HL-60/S4 treated with retinoic acid at 250 ng/mL for 4 days and 3 days (cell line): Measurements from ENCODE around the gene SCGN.

Experiments
- in situ Hi-C: fragments of 300-500 bp; cut with MboI; formaldehyde crosslinking; loops from 2 replicates; pipeline ENCODE4 v1.7.0; 2022; ENCODE audit warnings: low sequenced_read_pairs

SCGN gene

GRCh38 chr6:25652007-25652515 lies at the start of gene SCGN:
TSS of gene SCGN (plus strand) at chr6:25652215. CDS start at chr6:25652404, 189 bp downstream.
- in situ Hi-C loops, result no loop called here

GRCh38 chr6:25602674-25602982 lies 49.4 kb upstream of the SCGN start:
- in situ Hi-C loops, result no loop called here

- in situ Hi-C loops, result no loop called here
Observed at GRCh38 chr6:25603251-25603650, 48.8 kb upstream of the SCGN start.

- in situ Hi-C loops, result no loop called here
Observed at GRCh38 chr6:25606151-25606550, 45.9 kb upstream of the SCGN start.

GRCh38 chr6:25608558-25609174 lies 43.3 kb upstream of the SCGN start:
- in situ Hi-C loops, result no loop called here

GRCh38 chr6:25612666-25613065 lies 39.3 kb upstream of the SCGN start:
- in situ Hi-C loops, result no loop called here

- in situ Hi-C loops, result no loop called here
Observed at GRCh38 chr6:25613415-25613814, 38.6 kb upstream of the SCGN start.

- in situ Hi-C loops, result no loop called here
Observed at GRCh38 chr6:25614052-25614451, 38.0 kb upstream of the SCGN start.

GRCh38 chr6:25615471-25615870 lies 36.5 kb upstream of the SCGN start:
- in situ Hi-C loops, result no loop called here

GRCh38 chr6:25617997-25618396 lies 34.0 kb upstream of the SCGN start:
- in situ Hi-C loops, result no loop called here

- in situ Hi-C loops, result no loop called here
Observed at GRCh38 chr6:25619217-25619616, 32.8 kb upstream of the SCGN start.

- in situ Hi-C loops, result no loop called here
Observed at GRCh38 chr6:25620391-25620790, 31.6 kb upstream of the SCGN start.

- in situ Hi-C loops, result no loop called here
Observed at GRCh38 chr6:25623065-25623464, 28.9 kb upstream of the SCGN start.

- in situ Hi-C loops, result no loop called here
Observed at GRCh38 chr6:25623879-25624278, 28.1 kb upstream of the SCGN start.

GRCh38 chr6:25627001-25627400 lies 25.0 kb upstream of the SCGN start:
- in situ Hi-C loops, result no loop called here

- in situ Hi-C loops, result no loop called here
Observed at GRCh38 chr6:25628471-25629197, 23.4 kb upstream of the SCGN start.

- in situ Hi-C loops, result no loop called here
Observed at GRCh38 chr6:25629198-25629576, 22.8 kb upstream of the SCGN start.

GRCh38 chr6:25630508-25631278 lies 21.3 kb upstream of the SCGN start:
- in situ Hi-C loops, result no loop called here

GRCh38 chr6:25635886-25636317 lies 16.1 kb upstream of the SCGN start:
- in situ Hi-C loops, result no loop called here

- in situ Hi-C loops, result no loop called here
Observed at GRCh38 chr6:25637211-25637610, 14.8 kb upstream of the SCGN start.

GRCh38 chr6:25637960-25638434 lies 14.0 kb upstream of the SCGN start:
- in situ Hi-C loops, result no loop called here

- in situ Hi-C loops, result no loop called here
Observed at GRCh38 chr6:25639653-25640052, 12.4 kb upstream of the SCGN start.
